Measurements from ENCODE around the gene ZNHIT2.

The ZNHIT2 gene

DNA sequence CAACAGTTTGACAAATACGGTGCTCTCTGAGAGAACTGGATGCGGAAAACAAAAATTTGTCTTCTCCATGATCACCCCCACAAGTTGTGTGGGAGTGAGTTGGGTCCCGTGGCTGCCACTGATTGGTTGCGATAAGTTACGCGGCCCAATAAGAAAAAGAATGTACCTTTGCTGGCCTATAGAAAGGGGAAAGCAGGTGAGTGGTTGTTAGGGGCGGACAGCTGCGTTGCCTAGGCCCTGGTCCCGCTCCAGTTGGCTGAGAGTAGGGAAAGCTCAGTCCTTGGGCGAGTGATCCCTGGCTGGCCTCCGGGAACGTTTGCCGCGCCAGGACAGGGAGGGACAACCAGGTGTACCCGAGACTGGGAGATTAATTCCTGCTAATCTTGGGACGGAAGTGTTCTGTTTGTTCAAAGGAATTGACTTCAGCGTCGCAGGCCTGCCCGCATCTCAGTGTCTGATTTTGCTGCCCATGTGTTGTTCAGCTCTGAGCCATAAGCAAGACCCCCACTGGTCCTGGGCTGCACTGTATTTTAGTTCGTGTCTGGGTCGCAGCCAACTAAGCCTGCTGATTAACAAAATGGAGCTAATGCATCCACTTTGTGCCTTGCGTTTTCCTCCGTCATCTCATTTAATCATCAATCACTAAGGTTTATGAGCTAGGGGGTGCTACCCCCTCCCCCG lies 17.6 kb upstream of the ZNHIT2 start:
- H3K27ac ChIP-seq, result peak overlapping the region; percentile 76 to 100 (median 98)
- H3K4me3 ChIP-seq, result peak overlapping the region; percentile 72 to 97 (median 92)

DNA sequence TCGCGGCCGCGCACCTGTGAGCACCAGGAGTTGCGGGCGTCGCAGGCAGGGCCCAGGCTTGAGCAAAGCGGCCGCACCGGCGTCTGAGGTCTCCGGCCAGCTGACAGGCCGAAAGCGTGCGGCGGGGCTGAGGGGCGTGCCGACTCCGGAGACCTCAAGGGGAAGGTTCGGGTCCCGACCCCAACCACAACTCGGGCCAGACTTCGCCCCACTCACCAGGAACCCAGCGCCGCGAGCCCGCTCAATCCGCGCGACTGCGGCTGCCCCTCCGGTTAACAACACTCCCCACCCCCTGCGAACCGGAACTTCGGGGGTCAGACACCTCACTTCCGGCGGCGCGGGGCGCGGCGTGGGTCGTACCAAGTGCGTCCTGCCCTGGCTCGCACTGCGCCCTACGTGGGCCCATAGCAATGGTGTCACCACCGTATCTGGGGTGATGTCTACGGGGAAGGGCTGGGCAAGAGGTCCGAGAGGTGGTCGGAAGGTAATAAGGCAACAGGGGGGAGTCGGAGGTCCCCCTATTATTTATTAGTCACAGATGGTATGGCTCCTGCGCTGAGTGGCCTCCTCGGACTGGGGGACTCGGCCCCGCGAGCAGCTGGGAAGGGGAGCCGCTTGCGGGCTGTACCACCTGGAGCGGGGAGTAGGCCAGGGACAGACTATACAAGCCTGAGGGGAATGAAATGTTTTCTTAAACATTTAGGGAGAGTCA lies 16.9 kb upstream of the ZNHIT2 start, which contains the start of gene SYVN1:
Gene SYVN1 (minus strand): TSS at position 280 of the 712 bp plus-strand sequence. CDS start 918 bp downstream, outside the sequence.
- H3K27ac ChIP-seq, result peak within 1 kb of the TSS; percentile 76 to 100 (median 98)
- H3K4me3 ChIP-seq, result peak within 1 kb of the TSS; percentile 72 to 97 (median 92)

DNA sequence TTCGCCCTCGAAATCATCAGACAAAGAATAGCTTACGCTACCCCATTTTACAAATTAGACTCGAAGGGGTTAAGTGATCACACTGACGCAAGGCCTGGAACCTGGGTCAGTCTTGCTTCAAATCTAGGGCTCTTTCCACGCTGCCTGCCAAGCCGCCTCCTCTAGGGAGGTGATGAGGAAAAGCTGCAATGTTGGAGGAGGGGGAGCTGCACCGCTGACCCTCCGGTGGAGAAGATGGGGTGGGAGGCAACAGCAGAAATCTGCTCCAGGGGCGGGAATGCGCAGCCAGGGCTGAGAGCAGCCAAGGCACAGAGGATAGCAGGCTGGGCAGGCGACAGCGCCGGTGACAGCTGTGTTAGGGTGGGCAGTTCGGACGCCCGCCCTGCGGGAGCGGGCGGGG lies 16.2 kb upstream of the ZNHIT2 start:
- Histone ChIP-seq H3K4me3 (peak overlapping the region; percentile 72 to 97 (median 92)), H3K27ac (peak overlapping the region in 20 of 21 experiments; percentile 93 to 100 (median 98))

DNA sequence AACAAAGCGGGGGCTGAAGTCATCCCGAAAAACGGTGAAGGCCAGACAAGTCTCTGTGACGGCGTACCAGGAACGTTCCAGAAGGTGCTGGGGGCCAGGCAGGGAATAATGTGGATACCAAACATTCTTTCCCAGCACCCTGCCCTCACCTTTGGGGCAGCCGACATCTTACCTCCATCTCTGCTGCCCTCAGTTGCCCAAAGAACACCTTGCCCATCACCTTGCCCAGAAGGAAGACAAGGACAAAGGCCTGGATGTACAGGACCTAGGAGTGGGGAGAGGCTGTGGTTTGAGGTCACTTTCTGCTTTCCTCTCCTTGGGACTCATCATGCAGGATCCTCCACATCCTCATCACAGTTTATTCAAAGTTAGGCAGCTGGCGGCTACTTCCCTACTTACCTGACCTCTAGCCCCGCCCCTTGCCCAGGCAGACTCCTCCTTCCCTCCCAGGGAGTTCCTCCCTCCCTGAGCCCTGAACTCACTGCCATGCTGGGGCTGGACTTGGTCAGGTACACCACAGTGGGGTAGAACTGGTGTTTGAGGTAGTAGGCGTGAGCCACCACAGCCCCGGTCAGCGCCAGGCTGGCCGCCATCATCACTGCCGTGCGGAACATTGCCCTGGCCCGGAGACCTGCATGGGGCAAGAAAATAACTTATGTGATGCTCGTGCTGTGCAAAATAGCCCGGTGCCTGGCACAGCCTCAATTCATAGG lies 15.6 kb upstream of the ZNHIT2 start:
- Histone ChIP-seq H3K4me3 (peak overlapping the region; percentile 72 to 97 (median 92)), H3K27ac (peak overlapping the region in 17 of 21 experiments; percentile 10 to 100 (median 98))

DNA sequence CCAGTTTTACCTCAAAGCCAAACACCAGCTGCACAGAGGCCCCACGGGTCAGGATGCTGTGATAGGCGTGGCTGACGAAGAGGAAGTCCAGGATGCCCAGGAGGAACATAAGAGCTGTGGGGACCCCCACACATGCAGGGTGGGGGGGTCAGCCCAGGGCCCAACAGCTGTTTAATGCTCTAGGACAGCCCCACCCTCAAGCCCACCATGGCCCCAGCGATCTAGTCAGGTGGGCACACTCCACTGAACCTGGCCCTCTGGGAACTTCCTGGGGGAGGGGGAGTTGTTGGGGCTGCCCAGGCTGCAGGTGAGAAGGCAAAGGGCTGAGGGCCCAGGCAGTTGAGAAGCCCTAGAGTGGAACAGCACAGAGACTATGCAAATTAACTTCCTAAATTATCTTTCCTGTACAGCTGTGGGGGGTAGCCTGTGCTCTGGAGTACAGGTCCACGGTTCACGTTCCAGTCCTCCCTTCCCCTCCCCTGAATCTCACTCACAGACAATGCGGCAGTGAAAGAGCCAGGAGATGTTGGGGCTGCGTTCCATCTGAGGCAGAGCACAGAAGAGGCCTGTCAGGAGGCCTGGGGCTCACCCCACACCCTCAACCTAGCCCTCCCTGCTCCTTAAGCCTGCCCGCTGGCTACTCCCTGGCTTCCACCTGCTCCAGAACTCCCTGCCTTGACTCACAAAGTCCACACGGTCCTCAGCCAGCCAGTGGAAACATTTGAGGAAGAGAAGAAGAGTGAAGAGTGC lies 14.9 kb upstream of the ZNHIT2 start:
- H3K27ac ChIP-seq, result peak overlapping the region in 8 of 21 experiments; percentile 10 to 99 (median 96)

DNA sequence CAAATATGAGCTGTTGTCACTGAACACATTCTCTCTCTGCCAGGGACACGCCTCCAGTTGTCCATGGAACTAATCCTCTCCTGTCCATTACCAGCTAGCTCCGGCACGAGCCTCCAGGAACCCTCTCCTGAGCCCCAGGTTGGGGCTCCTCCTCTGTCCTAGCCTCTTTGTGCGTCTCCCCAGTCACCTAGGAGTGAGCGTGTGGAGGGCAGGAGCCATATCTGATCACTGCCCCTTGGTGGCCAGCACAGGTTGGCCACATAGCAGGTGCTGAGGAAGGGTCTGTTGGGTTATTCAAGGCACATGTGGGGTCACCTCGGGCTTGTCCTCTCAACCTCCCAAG lies 14.4 kb upstream of the ZNHIT2 start:
- peak overlapping the region in 2 of 21 experiments; percentile 12 to 98 for H3K27ac ChIP-seq
- H3K4me3 ChIP-seq, result no peak overlapping the region

More for the DNA sequence above, 14.9 kb upstream of the ZNHIT2 start:
- H3K4me3 ChIP-seq, result peak overlapping the region in 1 of 7 experiments; percentile 92

DNA sequence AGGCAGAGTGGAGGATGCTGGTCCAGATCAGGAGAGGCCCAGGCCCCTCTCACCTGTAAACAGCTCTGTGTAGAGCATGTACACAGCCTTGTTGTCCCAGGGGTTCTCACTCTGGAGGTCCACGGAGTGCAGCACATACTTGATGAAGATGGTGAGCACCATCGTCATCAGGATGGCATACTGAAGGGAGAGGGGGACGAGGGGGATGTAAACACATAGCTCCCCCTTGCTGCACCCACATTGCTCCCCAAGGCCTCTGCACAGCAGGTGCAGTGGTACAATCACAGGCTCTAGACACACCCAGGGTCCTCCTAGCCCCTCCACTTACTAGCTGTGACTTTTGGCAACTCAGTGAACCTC lies 13.9 kb upstream of the ZNHIT2 start:
- Histone ChIP-seq H3K27ac (no peak overlapping the region), H3K4me3 (no peak overlapping the region)

DNA sequence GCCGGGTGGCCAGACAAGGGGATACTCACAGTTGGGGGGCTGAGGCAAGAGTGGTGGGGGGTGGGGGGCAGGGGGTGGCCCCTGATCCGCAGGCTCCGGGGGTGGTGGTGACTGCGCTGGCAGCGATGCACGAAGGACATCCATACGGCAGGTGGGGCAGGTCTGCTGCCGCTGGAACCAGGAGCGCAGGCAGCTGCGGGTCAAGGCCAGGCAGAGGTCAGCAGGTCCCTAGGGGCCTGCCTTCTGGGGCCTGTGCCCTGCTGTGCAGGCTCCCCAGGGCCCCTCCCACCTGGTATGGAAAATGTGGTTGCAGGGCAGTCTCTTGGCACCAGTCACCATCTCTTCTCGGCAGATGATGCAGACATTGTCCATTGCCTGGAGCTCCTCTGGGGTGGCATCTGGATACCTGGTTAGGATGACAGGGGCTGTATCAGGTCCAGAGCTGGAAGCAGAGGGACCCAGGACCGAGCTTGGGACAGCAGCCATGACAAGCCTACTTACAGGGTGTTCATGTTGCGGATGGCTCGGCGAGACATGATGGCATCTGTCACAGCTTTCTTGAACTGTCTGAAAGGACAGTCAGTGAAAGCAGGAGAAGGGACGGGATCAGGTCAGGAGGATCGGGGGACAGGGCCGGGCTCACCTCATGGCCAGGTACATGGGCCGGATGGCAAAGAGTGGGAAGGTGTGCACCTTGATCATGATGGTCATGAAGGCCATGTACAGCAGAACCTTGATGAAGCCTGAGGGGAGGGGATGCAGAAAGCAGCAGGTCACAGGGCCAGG lies 13.3 kb upstream of the ZNHIT2 start:
- no peak overlapping the region for H3K4me3 ChIP-seq
- H3K27ac ChIP-seq, result no peak overlapping the region

DNA sequence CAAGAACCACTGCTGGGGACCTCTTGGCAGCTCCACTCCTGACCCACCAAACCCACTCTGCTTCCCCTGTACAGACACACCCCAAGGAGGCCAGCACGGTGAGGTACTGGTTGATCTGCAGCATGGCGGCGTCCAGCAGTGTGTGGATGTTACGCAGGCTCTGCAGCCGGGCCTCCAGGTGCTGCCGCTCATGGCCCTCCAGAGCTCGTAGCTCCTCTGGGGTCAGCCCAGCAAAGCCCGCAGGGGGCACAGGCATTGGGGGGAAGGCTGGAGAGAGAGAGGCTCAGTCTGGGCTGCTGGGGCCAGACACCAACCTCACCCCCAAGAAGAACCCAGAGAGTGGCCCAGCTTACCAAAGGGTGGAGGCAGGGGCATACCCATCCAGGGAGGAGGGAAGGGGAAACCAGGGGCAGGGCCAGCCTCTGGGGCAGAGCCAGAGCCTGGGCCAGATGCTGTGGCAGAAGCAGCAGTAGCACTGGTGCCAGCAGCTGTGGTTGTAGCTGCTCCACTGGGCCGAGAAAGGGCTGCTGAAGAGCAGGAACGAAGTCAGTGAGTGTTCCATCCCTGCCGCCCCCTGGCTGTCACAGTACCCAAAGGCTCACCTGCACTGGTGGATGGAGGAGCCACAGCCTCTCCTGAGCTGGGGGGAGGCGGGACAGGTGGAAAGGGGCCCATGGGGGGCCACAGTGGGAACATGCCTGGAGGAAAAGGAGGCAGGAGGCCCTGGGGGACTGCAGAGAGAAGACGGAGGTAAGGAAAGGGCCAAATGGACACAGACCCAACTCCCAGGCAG lies 12.3 kb upstream of the ZNHIT2 start:
- Histone ChIP-seq H3K4me3 (no peak overlapping the region), H3K27ac (peak overlapping the region in 2 of 21 experiments; percentile 20 to 21)

DNA sequence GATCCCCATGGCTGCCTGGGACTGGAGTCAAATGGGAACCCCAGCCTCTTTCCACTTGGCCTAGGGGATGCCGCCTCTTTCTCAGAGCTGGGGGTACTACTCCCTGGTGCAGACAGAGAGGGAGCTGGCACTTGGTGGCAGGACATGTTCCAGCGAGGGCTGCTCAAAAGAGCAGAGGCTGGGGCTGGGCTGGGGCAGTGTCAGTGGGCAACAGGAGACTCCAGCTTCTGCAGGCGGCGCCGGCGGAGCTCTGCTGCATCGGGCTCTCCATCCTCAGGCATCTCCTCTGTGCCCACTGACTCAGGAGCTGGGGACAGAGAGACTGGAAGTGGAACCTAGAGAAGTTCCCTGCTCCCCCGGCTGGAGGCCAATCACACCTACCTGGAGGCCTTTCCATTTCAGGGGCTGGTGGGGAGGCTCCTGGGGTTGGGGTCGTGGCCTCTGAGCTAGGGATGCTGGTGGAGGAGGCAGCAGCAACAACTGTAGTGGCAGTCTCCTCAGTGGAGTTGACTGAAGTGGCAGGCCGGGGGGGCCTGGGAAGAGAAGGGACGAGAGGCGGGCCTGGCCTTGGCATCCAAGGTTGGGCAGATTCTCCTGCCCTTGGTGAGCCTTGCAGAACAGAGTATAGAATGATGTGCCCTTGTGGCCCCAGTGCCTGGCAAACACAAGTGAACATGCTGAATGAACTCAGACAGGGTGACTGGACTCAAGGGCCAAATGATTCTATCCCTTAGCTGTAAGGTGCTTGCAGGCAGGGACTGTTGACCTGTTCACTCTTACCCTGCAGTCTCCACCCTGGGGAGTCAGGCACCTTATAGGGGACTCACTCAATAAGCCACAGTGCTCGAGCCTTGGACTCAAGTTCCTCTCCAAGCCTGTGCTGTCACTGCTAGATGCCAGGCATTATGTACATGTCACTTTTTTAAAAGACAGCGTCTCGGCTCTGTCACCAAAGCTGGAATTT lies 11.0 kb upstream of the ZNHIT2 start:
- Histone ChIP-seq H3K4me3 (no peak overlapping the region), H3K27ac (no peak overlapping the region)

DNA sequence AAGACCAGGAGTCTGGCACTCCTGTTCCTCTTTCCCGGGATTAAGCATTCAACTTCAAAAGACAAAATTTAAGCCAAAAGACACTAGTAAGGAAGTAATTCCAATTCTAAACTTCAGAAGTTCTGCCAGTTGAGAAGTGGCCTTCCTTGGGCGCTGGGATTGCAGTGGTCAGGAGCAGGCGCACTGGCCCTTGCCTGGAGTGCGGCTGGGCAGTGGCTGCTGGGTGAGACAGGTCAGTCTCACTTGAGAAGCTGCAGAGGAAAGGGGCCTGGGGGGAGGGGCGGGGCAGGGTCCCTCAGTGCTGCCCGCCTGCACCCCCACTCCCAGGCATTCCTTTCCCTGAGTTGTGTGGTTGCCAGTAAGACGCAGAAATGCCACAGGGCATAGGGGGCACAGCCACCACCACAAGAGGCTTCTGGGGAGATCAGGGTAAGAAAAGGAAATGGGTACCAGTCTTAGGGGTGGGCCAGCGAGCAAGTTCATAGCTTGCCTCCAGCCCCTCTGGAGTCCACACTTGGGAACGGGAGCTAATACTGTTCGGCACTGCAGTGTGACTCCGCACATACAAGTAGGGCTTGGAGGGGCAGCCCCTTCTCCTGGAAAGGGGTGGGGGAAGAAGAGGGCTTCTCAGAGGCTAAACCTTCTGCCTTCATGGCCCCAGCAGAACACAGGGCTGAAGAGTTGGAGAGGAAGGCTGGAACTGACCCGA lies 10.1 kb upstream of the ZNHIT2 start:
- Histone ChIP-seq H3K4me3 (no peak overlapping the region), H3K27ac (no peak overlapping the region)

DNA sequence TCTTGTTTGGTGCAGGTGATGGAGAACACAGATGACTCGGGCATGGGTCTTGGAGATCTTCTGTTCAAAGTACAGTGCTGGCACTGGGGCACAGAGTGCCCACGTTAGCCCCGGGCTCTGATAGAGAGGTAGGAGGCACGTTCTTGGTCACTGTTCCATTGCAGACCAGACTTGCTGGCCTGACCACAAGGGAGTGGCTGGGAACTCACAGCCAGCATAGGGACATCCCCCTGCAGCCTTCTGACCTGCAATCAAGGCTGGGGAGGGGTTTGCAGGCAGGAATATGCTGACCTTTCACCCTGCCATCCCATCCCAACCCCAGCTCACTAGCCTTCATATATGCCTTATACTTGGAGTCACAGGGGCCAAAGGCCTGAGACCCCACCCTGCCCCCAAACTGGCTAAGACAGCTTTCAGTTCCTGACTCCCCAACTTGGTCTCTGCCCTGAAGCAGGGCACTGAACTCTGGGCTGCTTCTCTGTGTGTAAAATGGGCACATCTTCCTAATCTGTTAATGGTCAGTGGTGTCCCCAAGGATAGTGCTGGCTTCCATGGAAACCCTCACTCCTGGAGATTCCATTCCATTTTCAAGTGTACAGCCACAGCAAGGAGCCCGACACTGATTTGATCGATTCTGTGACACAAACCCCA lies 9.2 kb upstream of the ZNHIT2 start:
- no peak overlapping the region for H3K27ac ChIP-seq
- no peak overlapping the region for H3K4me3 ChIP-seq

DNA sequence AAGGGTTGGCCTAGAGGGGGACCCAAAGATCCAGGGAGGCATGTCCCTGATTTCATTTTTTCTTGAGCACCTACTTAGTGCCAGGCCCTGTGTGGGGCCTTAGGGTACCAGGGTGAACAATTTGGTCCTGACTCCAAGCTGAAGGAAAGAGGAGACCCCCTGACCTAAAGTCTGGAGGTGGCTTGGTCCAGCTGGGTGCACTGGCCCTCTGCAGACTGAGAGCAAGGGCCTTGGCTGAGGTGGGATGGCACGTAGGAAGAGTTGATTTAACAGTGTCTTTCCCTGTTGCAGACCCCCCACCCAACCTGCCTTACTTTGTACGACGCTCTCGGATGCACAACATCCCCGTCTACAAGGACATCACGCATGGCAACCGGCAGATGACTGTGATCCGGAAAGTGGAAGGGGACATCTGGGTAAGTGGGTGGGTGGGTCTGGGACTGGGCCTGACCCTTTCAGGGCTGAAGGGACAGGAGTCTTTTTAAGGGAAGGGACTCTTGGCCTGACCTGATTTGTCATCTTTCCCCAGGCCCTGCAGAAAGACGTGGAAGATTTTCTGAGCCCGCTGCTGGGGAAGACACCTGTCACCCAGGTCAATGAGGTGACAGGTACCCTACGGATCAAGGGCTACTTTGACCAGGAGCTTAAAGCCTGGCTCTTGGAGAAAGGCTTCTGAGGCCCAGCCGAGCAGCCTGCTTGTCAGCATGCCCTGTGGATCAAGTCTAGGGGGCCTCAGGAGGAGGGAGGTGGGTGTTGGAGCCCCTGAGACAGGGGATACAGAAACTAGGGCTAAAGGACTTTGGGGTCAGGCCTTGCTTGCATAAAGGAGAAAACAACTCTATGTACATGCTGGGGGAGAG lies 7.9 kb upstream of the ZNHIT2 start:
- H3K4me3 ChIP-seq, result no peak overlapping the region
- H3K27ac ChIP-seq, result no peak overlapping the region

DNA sequence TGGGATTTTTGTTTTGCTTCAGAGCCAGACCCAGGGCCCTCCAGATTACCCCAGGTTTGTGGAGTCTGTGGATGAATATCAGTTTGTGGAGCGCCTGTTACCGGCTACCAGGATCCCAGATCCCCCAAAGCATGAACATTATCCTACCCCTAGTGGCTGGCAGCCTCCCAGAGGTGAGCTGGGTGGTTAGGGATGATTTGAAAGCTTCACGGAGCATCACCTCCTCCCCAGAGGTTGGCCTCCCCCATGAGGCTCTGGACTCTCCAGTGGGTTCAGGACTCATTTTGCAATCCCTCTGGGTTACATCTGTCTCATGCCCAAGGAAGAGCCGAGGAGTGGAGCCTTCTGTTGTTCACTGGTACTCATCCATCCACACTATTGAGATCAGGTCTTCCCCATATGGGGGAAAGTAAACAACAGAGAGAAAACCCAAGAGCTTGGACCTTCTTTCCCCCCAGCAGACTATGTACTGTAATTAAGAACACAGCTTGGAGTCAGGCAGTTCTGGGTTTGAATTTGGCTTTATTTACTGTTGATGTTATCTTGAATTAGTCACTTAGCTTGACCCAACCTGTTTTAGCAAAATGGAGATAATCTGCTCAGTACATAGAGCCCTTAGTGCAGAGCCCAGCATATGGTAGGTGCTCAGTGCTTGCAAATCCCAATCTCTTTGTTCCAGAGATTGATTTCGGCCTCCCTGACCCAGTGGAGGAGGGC lies 7.1 kb upstream of the ZNHIT2 start:
- H3K27ac ChIP-seq, result no peak overlapping the region
- no peak overlapping the region for H3K4me3 ChIP-seq

All from skin epidermis (tissue), 12 donors.